GM12875 (cell line): ENCODE results near the gene NAV2.

Source experiments
- H3K4me3 ChIP-seq: one replicate; pipeline ENCODE4 v1.5.1; 2011; ENCODE audit warnings: low read depth, low read length, control low read depth
- CTCF ChIP-seq: IDR thresholded peaks from 2 replicates; pipeline ENCODE4 v1.5.1; 2011; ENCODE audit warnings: low read depth, mild to moderate bottlenecking, control low read depth, inconsistent platforms, low read length, moderate library complexity, borderline replicate concordance; ENCODE audit not compliant: insufficient read depth

Gene NAV2

DNA sequence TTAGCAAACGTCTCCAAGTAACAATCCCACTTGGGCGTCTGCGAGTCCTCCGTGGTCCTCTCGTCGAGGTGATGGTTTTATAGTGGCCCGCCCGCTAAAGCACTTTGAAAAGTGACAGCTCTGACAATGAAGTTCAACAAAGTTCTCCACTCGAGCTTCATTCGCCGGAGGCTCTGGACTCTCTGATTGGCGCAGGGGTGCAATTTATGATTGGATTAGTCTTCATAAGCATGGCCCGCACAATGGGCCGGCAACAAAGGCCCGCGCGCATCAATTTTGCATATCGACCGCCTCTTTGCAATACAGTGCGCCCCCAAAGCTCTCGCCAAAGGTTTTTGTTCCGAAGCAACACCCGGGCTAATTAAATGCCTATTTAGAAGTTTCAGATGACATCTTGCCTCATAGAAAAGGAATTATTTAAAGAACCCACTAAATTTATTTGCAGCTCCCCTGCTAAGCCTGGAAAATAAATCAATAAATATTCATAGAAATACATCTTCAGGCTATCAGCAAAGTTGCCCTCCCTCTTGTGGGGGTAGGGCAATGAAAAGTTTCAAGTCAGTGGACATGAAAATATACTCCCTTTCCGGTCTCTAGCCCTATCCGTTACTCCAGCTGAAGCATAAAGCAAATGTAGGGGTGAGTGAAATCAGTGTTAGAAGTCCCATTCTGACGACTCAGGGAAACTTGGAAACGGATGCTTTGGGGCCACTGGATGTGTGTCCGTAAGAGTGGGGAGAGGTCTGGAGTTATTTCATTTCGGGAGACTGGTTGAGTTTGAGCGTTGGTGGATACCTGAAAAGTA lies 448.0 kb downstream of the NAV2 start, which contains the start of gene DBX1:
Gene DBX1 (minus strand): TSS at position 51 of the 805 bp plus-strand sequence. CDS start 151 bp downstream, outside the sequence.
- no peak within 1 kb of the TSS for H3K4me3 ChIP-seq
- no peak for TF ChIP-seq CTCF

DNA sequence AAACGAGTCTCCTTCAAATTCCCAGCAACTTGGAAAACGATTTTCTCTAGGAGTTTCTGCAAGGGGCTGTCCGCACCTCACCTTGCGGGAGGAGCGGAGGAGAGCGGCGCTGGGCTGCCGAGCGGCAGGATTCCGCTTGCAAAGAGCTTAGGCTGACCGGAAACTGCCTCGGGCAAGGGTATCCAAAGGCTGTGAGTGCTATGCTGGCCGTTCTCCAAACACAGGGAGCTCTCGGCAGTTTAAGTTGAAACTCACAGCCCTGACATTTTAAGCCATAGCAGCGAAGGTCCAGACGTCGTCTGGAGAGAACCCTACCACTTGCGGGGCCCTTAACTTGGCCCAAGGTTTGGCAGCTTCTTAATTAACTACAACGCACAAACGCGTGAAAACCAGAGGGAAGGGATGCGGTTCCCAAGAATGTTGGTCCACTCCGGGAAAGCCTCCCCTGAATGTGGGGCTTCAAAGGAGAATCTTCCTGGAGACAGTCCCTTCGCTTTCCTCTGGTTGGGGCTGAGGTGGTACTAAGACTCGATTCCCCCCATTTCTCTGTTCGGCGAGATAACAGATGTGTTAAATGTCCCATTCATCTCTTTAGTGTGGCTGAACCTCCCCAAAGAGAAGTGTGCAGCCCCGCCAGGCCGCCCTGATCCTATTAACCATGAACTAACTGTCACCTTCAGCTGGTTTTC lies 448.7 kb downstream of the NAV2 start:
- no peak overlapping the region for H3K4me3 ChIP-seq
- no peak for TF ChIP-seq CTCF

- H3K4me3 ChIP-seq = no peak overlapping the region
- TF ChIP-seq CTCF = no peak
Measured at GRCh38 chr11:20161923-20162744, 449.5 kb downstream of the NAV2 start.

GRCh38 chr11:20162824-20163782 lies 450.5 kb downstream of the NAV2 start:
- TF ChIP-seq CTCF = no peak
- no peak overlapping the region for H3K4me3 ChIP-seq

- TF ChIP-seq CTCF = no peak
- H3K4me3 ChIP-seq = no peak overlapping the region
Measured at GRCh38 chr11:20163783-20164481, 451.3 kb downstream of the NAV2 start.
